ENCODE results near the gene TUBGCP3. TPM values are rescaled to one million over a fixed set of nuclear protein-coding genes. Genes with fewer than 3 reads are reported as not detected.

TUBGCP3 gene
- polyA plus RNA-seq, 1 donor from 2014 or later: 20.3 TPM

- TF ChIP-seq CTCF (IDR thresholded peaks at IDR 0.05; ENCODE audit: poor library complexity, severe bottlenecking): no peak
- TF ChIP-seq TAF1 (IDR thresholded peaks at IDR 0.05; ENCODE audit: low read depth): no peak
Observed at GRCh38 chr13:112603641-112604225, 15.8 kb upstream of the TUBGCP3 start (continued).

GRCh38 chr13:112602189-112602588 is 14.2 kb upstream of the TUBGCP3 start:
- Histone ChIP-seq H3K36me3 (ENCODE audit: insufficient read depth, low read length) (no peaks in the 10 kb centered on the region), H2AFZ (ENCODE audit: low read depth, low read length) (no peak overlapping the region), H3K27ac (ENCODE audit: low read length) (no peak overlapping the region), H3K9me3 (ENCODE audit: low read length) (no peaks in the 10 kb centered on the region), H3K4me2 (ENCODE audit: low read length) (no peak overlapping the region), H3K4me3 (ENCODE audit: low read length) (no peak overlapping the region), H3K9me2 (ENCODE audit: insufficient read depth, low read length) (no peaks in the 10 kb centered on the region), H3K9ac (ENCODE audit: low read length) (no peak overlapping the region), H4K20me1 (ENCODE audit: insufficient read depth) (no peaks in the 10 kb centered on the region), H3K79me2 (replicated peaks; ENCODE audit: insufficient read depth, low read length) (no peaks in the 10 kb centered on the region), H3K27me3 (ENCODE audit: insufficient read depth, low read depth, low read length) (no peaks in the 10 kb centered on the region), H3F3A (ENCODE audit: insufficient read depth, low read length, poor library complexity, severe bottlenecking) (no peaks in the 10 kb centered on the region)
- TF ChIP-seq RAD21 (conservative IDR thresholded peaks at IDR 0.05) (no peak), POLR2AphosphoS5 (IDR thresholded peaks at IDR 0.05) (no peak), REST (IDR thresholded peaks at IDR 0.05; ENCODE audit: borderline replicate concordance) (no peak), TAF1 (IDR thresholded peaks at IDR 0.05; ENCODE audit: low read depth) (no peak), EZH2 (IDR thresholded peaks at IDR 0.05; ENCODE audit: borderline replicate concordance, insufficient read depth, low read length, poor library complexity, severe bottlenecking) (no peak), CTCF (IDR thresholded peaks at IDR 0.05; ENCODE audit: poor library complexity, severe bottlenecking) (no peak), EP300 (conservative IDR thresholded peaks at IDR 0.05; ENCODE audit: poor library complexity, severe bottlenecking) (no peak), SMC3 (conservative IDR thresholded peaks at IDR 0.05; ENCODE audit: poor library complexity) (no peak), MXI1 (conservative IDR thresholded peaks at IDR 0.05; ENCODE audit: poor library complexity, severe bottlenecking) (no peak)
